HG03565 (cell line): ENCODE data around the gene S100A3.
"Not testable (repeated sequence)": the region's sequence is repeated elsewhere in the genome, so short reads cannot be mapped to it uniquely, and the experiment has no call there.

Source experiments
- ATAC-seq: cut with Tn5 transposase; IDR thresholded peaks from one replicate; pipeline ENCODE4 v1.9.1; 2021; ENCODE audit warnings: mild to moderate bottlenecking, moderate library complexity; ENCODE audit not compliant: unreplicated experiment

Gene S100A3

GRCh38 chr1:153536012-153536670, 12.9 kb downstream of the S100A3 start:
- ATAC-seq, result no peak

GRCh38 chr1:153535242-153536011, 13.6 kb downstream of the S100A3 start, which contains the start of gene S100A6:
TSS of gene S100A6 (minus strand) at chr1:153535991. CDS start at chr1:153535339, 652 bp downstream.
- ATAC-seq, result no peak

- ATAC-seq, result no peak
Observed at GRCh38 chr1:153534925-153535241, 14.2 kb downstream of the S100A3 start.

GRCh38 chr1:153534226-153534924, 14.7 kb downstream of the S100A3 start:
- ATAC-seq, result no peak

- no peak for ATAC-seq
Observed at GRCh38 chr1:153533689-153534201, 15.3 kb downstream of the S100A3 start.

- ATAC-seq, result no peak
Observed at GRCh38 chr1:153532769-153533599, 16.1 kb downstream of the S100A3 start.

GRCh38 chr1:153532181-153532580, 16.9 kb downstream of the S100A3 start:
- ATAC-seq, result no peak

- ATAC-seq, result no peak
Observed at GRCh38 chr1:153531638-153532037, 17.4 kb downstream of the S100A3 start.

- no peak for ATAC-seq
Observed at GRCh38 chr1:153527683-153528040, 21.4 kb downstream of the S100A3 start.

GRCh38 chr1:153527023-153527682, 21.9 kb downstream of the S100A3 start:
- no peak for ATAC-seq

- no peak for ATAC-seq
Observed at GRCh38 chr1:153526132-153526543, 22.9 kb downstream of the S100A3 start.

GRCh38 chr1:153525088-153525728, 23.9 kb downstream of the S100A3 start:
- no peak for ATAC-seq

- not testable (repeated sequence) for ATAC-seq
Observed at GRCh38 chr1:153522353-153523048, 26.6 kb downstream of the S100A3 start.

- ATAC-seq, result not testable (repeated sequence)
Observed at GRCh38 chr1:153521808-153522207, 27.2 kb downstream of the S100A3 start.

GRCh38 chr1:153520818-153521476, 28.1 kb downstream of the S100A3 start:
- ATAC-seq, result no peak

GRCh38 chr1:153520137-153520691, 28.8 kb downstream of the S100A3 start:
- ATAC-seq, result not testable (repeated sequence)

GRCh38 chr1:153519242-153519641, 29.8 kb downstream of the S100A3 start:
- no peak for ATAC-seq
